ENCODE data around the gene TMEM233.

The TMEM233 gene

GRCh38 chr12:119681111-119681510 is 87.5 kb downstream of the TMEM233 start:
- no peaks in the 10 kb centered on the region for H4K20me1 ChIP-seq (ENCODE audit: control insufficient read depth, insufficient read depth, low read depth, low read length)
- H3K9me2 ChIP-seq (replicated peaks; ENCODE audit: control insufficient read depth, low read length): no peaks in the 10 kb centered on the region
- TF ChIP-seq, protein P1, sequence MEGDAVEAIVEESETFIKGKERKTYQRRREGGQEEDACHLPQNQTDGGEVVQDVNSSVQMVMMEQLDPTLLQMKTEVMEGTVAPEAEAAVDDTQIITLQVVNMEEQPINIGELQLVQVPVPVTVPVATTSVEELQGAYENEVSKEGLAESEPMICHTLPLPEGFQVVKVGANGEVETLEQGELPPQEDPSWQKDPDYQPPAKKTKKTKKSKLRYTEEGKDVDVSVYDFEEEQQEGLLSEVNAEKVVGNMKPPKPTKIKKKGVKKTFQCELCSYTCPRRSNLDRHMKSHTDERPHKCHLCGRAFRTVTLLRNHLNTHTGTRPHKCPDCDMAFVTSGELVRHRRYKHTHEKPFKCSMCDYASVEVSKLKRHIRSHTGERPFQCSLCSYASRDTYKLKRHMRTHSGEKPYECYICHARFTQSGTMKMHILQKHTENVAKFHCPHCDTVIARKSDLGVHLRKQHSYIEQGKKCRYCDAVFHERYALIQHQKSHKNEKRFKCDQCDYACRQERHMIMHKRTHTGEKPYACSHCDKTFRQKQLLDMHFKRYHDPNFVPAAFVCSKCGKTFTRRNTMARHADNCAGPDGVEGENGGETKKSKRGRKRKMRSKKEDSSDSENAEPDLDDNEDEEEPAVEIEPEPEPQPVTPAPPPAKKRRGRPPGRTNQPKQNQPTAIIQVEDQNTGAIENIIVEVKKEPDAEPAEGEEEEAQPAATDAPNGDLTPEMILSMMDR (IDR thresholded peaks at IDR 0.05; ENCODE audit: low read depth, low read length, poor library complexity, severe bottlenecking): no peak
- TF ChIP-seq EZH2phosphoT487 (IDR thresholded peaks at IDR 0.05; ENCODE audit: borderline replicate concordance, low read length): no peak
- no peak overlapping the region; the same call in 1 of the 2 replicates for H3K27ac ChIP-seq (ENCODE audit: low read depth, low read length)
- peaks cover 18% of the 10 kb centered on the region for H3F3A ChIP-seq (ENCODE audit: control insufficient read depth, insufficient read depth)
- H3K36me3 ChIP-seq (ENCODE audit: control insufficient read depth, low read length): peaks cover 78% of the 10 kb centered on the region
- no peaks in the 10 kb centered on the region for H3K27me3 ChIP-seq (ENCODE audit: control insufficient read depth, low read length)
- peak overlapping the region; percentile 41; the same call in 1 of the 2 replicates for H3K4me3 ChIP-seq (ENCODE audit: low read length)
- peak overlapping the region; percentile 64; the same call in 1 of the 2 replicates for H3K4me2 ChIP-seq (ENCODE audit: low read length)
- H3K9me3 ChIP-seq (ENCODE audit: control insufficient read depth, insufficient read depth, low read length): no peaks in the 10 kb centered on the region
- peaks cover 34% of the 10 kb centered on the region for H3K4me1 ChIP-seq (ENCODE audit: control insufficient read depth, low read length)
- no peaks in the 10 kb centered on the region for H3K79me2 ChIP-seq (ENCODE audit: control insufficient read depth, low read length)

DNA sequence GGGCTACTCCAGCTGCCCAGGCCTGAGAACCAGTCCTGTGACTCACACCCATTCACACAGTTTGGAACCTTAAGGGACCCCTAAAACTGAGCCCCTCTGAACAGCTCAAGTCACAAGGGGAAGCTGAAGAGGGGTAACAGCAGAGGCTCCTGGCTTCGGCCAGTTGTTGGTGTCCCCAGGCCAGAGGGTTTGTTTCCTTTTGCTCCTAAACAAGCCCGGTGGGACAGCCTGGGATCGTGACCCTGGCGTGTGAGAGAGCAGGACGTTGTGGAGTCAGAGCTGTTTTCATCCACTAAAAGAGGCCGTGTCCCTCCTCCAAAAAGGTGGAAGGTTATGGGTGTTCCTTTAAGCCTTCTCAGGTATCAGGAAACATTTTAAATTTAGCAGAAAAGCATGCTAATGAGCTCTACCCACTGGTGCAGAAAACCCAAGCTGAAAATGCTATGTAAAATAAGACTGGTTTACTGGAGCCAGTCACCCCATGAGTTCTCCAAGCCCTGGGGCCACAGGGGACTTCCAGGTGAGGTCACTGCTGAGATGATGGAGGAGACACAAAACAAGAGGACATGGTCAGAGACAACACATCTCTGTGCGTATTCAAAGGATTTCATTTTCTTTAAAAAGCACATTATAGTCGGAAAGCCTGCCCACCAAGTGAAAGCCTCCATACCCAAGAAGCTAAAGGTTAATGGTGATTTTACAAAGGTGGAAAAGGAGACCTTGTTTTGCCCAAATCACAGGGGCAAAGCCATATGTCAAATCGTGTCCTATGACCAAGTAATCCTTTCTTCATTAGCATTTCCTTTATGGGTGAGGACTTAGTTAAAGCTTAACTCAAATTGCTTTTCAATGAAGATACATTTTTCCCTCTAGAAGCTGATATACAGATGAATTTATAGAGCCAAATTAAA is 88.4 kb downstream of the TMEM233 start:
- H3K4me2 ChIP-seq (ENCODE audit: low read length): peak overlapping the region; percentile 64
- TF ChIP-seq, protein P1 (IDR thresholded peaks at IDR 0.05; ENCODE audit: low read depth, low read length, poor library complexity, severe bottlenecking): no peak
- TF ChIP-seq EZH2phosphoT487 (IDR thresholded peaks at IDR 0.05; ENCODE audit: borderline replicate concordance, low read length): no peak

GRCh38 chr12:119682639-119683252 is 89.2 kb downstream of the TMEM233 start:
- Histone ChIP-seq H3K4me1 (ENCODE audit: control insufficient read depth, low read length) (peaks cover 34% of the 10 kb centered on the region), H3K4me3 (ENCODE audit: low read length) (peak overlapping the region; percentile 41), H3K79me2 (ENCODE audit: control insufficient read depth, low read length) (no peaks in the 10 kb centered on the region), H3K27ac (ENCODE audit: low read depth, low read length) (peak overlapping the region; percentile 81), H3K36me3 (ENCODE audit: control insufficient read depth, low read length) (peaks cover 77% of the 10 kb centered on the region), H3K27me3 (ENCODE audit: control insufficient read depth, low read length) (no peaks in the 10 kb centered on the region), H3K4me2 (ENCODE audit: low read length) (peak overlapping the region; percentile 64), H4K20me1 (ENCODE audit: control insufficient read depth, insufficient read depth, low read depth, low read length) (no peaks in the 10 kb centered on the region), H3K9me3 (ENCODE audit: control insufficient read depth, insufficient read depth, low read length) (no peaks in the 10 kb centered on the region), H3F3A (ENCODE audit: control insufficient read depth, insufficient read depth) (peaks cover 18% of the 10 kb centered on the region), H3K9me2 (replicated peaks; ENCODE audit: control insufficient read depth, low read length) (no peaks in the 10 kb centered on the region)
- TF ChIP-seq, protein P1 (IDR thresholded peaks at IDR 0.05; ENCODE audit: low read depth, low read length, poor library complexity, severe bottlenecking): no peak
- TF ChIP-seq EZH2phosphoT487 (IDR thresholded peaks at IDR 0.05; ENCODE audit: borderline replicate concordance, low read length): no peak

More for the DNA sequence above, 88.4 kb downstream of the TMEM233 start:
- no peaks in the 10 kb centered on the region for H3K9me3 ChIP-seq (ENCODE audit: control insufficient read depth, insufficient read depth, low read length)
- H3K9me2 ChIP-seq (replicated peaks; ENCODE audit: control insufficient read depth, low read length): no peaks in the 10 kb centered on the region
- no peaks in the 10 kb centered on the region for H3K79me2 ChIP-seq (ENCODE audit: control insufficient read depth, low read length)
- H3K27ac ChIP-seq (ENCODE audit: low read depth, low read length): peak overlapping the region; percentile 81
- no peaks in the 10 kb centered on the region for H3K27me3 ChIP-seq (ENCODE audit: control insufficient read depth, low read length)
- peaks cover 18% of the 10 kb centered on the region for H3F3A ChIP-seq (ENCODE audit: control insufficient read depth, insufficient read depth)
- peak overlapping the region; percentile 41 for H3K4me3 ChIP-seq (ENCODE audit: low read length)
- H3K4me1 ChIP-seq (ENCODE audit: control insufficient read depth, low read length): peaks cover 34% of the 10 kb centered on the region
- H3K36me3 ChIP-seq (ENCODE audit: control insufficient read depth, low read length): peaks cover 76% of the 10 kb centered on the region
- H4K20me1 ChIP-seq (ENCODE audit: control insufficient read depth, insufficient read depth, low read depth, low read length): no peaks in the 10 kb centered on the region

Measured in DOHH2 (cell line).